HEK293 (cell line): Measurements from ENCODE around the gene HES1.
A peak's percentile ranks its signal among the peaks of the same experiment; 100 is the strongest.

Experiments used
- CTCF ChIA-PET: fragments of 350-600 bp; formaldehyde crosslinking; extraction: SDS; loops from one replicate; lab custom pipeline; 2021; ENCODE audit warnings: antibody characterized with exemption; lab: Yijun Ruan, JAX
- POLR2A ChIA-PET: fragments of 300-600 bp; formaldehyde crosslinking; extraction: SDS; loops from one replicate; lab custom pipeline; 2020; ENCODE audit warnings: antibody characterized with exemption, inconsistent platforms; lab: Yijun Ruan, JAX
- H3K27ac ChIP-seq: fragments of 200-500 bp; sonication (Bioruptor generic); 2 replicates; pipeline ENCODE4 v1.5.1; 2014; ENCODE audit warnings: low read depth, low read length, control low read depth, inconsistent platforms; ENCODE audit errors: extremely low read depth
- H3K36me3 ChIP-seq, 2 experiments: fragments of 200-500 bp in 1 of 2; sonication (Bioruptor generic) in 1 of 2; 1 replicate in 1 of 2; 2 replicates in 1 of 2; pipeline ENCODE4 v1.5.1; 2014 to 2017; ENCODE audit warnings: inconsistent platforms in 2 of 2, low read length in 2 of 2; ENCODE audit not compliant: control insufficient read depth in 2 of 2, insufficient read depth in 1 of 2
- H3K4me1 ChIP-seq: fragments of 200-500 bp; sonication (Bioruptor generic); 2 replicates; pipeline ENCODE4 v1.5.1; 2014; ENCODE audit warnings: mild to moderate bottlenecking, low read length, inconsistent platforms; ENCODE audit not compliant: control insufficient read depth, insufficient read depth
- H3K4me3 ChIP-seq: 2 replicates; pipeline ENCODE4 v1.5.1; 2011; ENCODE audit warnings: low read depth, mild to moderate bottlenecking, control low read depth, low read length, moderate library complexity
- H3K9me3 ChIP-seq: fragments of 200-500 bp; sonication (Bioruptor generic); 2 replicates; pipeline ENCODE4 v1.5.1; 2014; ENCODE audit warnings: low read depth, low read length, inconsistent platforms; ENCODE audit not compliant: control insufficient read depth, insufficient read depth
- HIC1 ChIP-seq: fragments of 450-650 bp; formaldehyde crosslinking; IDR thresholded peaks from 2 replicates; pipeline ENCODE4 v1.5.1; 2016; ENCODE audit warnings: missing biosample characterization, missing genetic modification characterization
- IKZF3 ChIP-seq: fragments of 450-650 bp; IDR thresholded peaks from 2 replicates; pipeline ENCODE4 v1.5.0; 2018; ENCODE audit warnings: missing biosample characterization, mild to moderate bottlenecking, missing genetic modification characterization, moderate library complexity
- MEIS1 ChIP-seq: sonication (generic); formaldehyde crosslinking; IDR thresholded peaks from 2 replicates; pipeline ENCODE4 v1.8.1; 2022; ENCODE audit warnings: missing genetic modification reagents, mild to moderate bottlenecking, borderline replicate concordance
- OVOL3 ChIP-seq: fragments of 450-650 bp; formaldehyde crosslinking; IDR thresholded peaks from 2 replicates; pipeline ENCODE4 v1.5.1; 2016; ENCODE audit warnings: missing biosample characterization, missing genetic modification characterization
- SALL2 ChIP-seq: fragments of 450-650 bp; formaldehyde crosslinking; IDR thresholded peaks from 2 replicates; pipeline ENCODE4 v1.5.0; 2017; ENCODE audit warnings: missing biosample characterization, mild to moderate bottlenecking, missing genetic modification characterization, borderline replicate concordance
- SP7 ChIP-seq: fragments of 450-650 bp; formaldehyde crosslinking; IDR thresholded peaks from 2 replicates; pipeline ENCODE4 v1.5.1; 2016; ENCODE audit warnings: missing biosample characterization, missing genetic modification characterization
- WT1 ChIP-seq: fragments of 450-650 bp; formaldehyde crosslinking; IDR thresholded peaks from 2 replicates; pipeline ENCODE4 v1.5.1; 2016; ENCODE audit warnings: missing biosample characterization, missing genetic modification characterization
- ZBTB17 ChIP-seq: fragments of 450-650 bp; formaldehyde crosslinking; IDR thresholded peaks from 2 replicates; pipeline ENCODE4 v1.5.1; 2016; ENCODE audit warnings: missing biosample characterization, missing genetic modification characterization
- ZIC2 ChIP-seq: fragments of 450-650 bp; formaldehyde crosslinking; IDR thresholded peaks from 2 replicates; pipeline ENCODE4 v1.5.1; 2016; ENCODE audit warnings: missing biosample characterization, missing genetic modification characterization
- ZNF121 ChIP-seq: fragments of 450-650 bp; formaldehyde crosslinking; IDR thresholded peaks from 2 replicates; pipeline ENCODE4 v1.5.1; 2016; ENCODE audit warnings: missing biosample characterization, missing genetic modification characterization
- ZNF148 ChIP-seq: fragments of 450-650 bp; formaldehyde crosslinking; IDR thresholded peaks from 2 replicates; pipeline ENCODE4 v1.5.0; 2017; ENCODE audit warnings: missing biosample characterization, missing genetic modification characterization, borderline replicate concordance
- ZNF2 ChIP-seq: fragments of 450-650 bp; formaldehyde crosslinking; IDR thresholded peaks from 2 replicates; pipeline ENCODE4 v1.5.1; 2016; ENCODE audit warnings: missing biosample characterization, missing genetic modification characterization
- ZNF211 ChIP-seq: fragments of 450-650 bp; formaldehyde crosslinking; IDR thresholded peaks from 2 replicates; pipeline ENCODE4 v1.5.1; 2016; ENCODE audit warnings: low read depth, missing biosample characterization, missing genetic modification characterization
- ZNF214 ChIP-seq: fragments of 450-650 bp; formaldehyde crosslinking; IDR thresholded peaks from 2 replicates; pipeline ENCODE4 v1.5.1; 2017; ENCODE audit warnings: missing biosample characterization, mild to moderate bottlenecking, missing genetic modification characterization, borderline replicate concordance
- ZNF23 ChIP-seq: fragments of 450-650 bp; formaldehyde crosslinking; IDR thresholded peaks from 2 replicates; pipeline ENCODE4 v1.5.1; 2016; ENCODE audit warnings: missing biosample characterization, missing genetic modification characterization, borderline replicate concordance
- ZNF239 ChIP-seq: fragments of 450-650 bp; formaldehyde crosslinking; IDR thresholded peaks from 2 replicates; pipeline ENCODE4 v1.5.1; 2016; ENCODE audit warnings: missing biosample characterization, missing genetic modification characterization
- ZNF311 ChIP-seq: fragments of 450-650 bp; formaldehyde crosslinking; IDR thresholded peaks from 2 replicates; pipeline ENCODE4 v1.5.1; 2017; ENCODE audit warnings: missing biosample characterization, missing genetic modification characterization, borderline replicate concordance
- ZNF341 ChIP-seq: fragments of 450-650 bp; formaldehyde crosslinking; IDR thresholded peaks from 2 replicates; pipeline ENCODE4; 2016; ENCODE audit warnings: low read depth, missing biosample characterization, missing genetic modification characterization
- ZNF433 ChIP-seq: fragments of 450-650 bp; formaldehyde crosslinking; IDR thresholded peaks from 2 replicates; pipeline ENCODE4 v1.5.1; 2016; ENCODE audit warnings: missing biosample characterization, missing genetic modification characterization, low read depth
- ZNF48 ChIP-seq: fragments of 450-650 bp; formaldehyde crosslinking; IDR thresholded peaks from 2 replicates; pipeline ENCODE4 v1.5.1; 2016; ENCODE audit warnings: missing biosample characterization, missing genetic modification characterization
- ZNF555 ChIP-seq: fragments of 450-650 bp; formaldehyde crosslinking; conservative IDR thresholded peaks from 2 replicates; pipeline ENCODE4 v1.5.1; 2017; ENCODE audit warnings: missing biosample characterization, mild to moderate bottlenecking, missing genetic modification characterization, inconsistent platforms
- ZNF600 ChIP-seq: fragments of 450-650 bp; formaldehyde crosslinking; IDR thresholded peaks from 2 replicates; pipeline ENCODE4 v1.5.1; 2016; ENCODE audit warnings: missing biosample characterization, missing genetic modification characterization
- ZNF623 ChIP-seq: fragments of 450-650 bp; formaldehyde crosslinking; IDR thresholded peaks from 2 replicates; pipeline ENCODE4 v1.5.1; 2016; ENCODE audit warnings: missing biosample characterization, missing genetic modification characterization
- ZNF664 ChIP-seq: fragments of 450-650 bp; formaldehyde crosslinking; IDR thresholded peaks from 2 replicates; pipeline ENCODE4 v1.5.1; 2016; ENCODE audit warnings: missing biosample characterization, missing genetic modification characterization
- ZNF791 ChIP-seq: fragments of 450-650 bp; formaldehyde crosslinking; IDR thresholded peaks from 2 replicates; pipeline ENCODE4 v1.5.1; 2016; ENCODE audit warnings: missing biosample characterization, missing genetic modification characterization

HES1 gene

GRCh38 chr3:194161131-194162045 is 25.4 kb downstream of the HES1 start (continued):
- TF ChIP-seq ZNF148 (no peak), ZNF791 (no peak), ZNF555 (tag by site-specific recombination) (no peak), ZNF623 (tag by site-specific recombination) (no peak), ZIC2 (tag by site-specific recombination) (peak; percentile 95), ZNF48 (tag by site-specific recombination) (no peak), ZNF214 (no peak), ZNF311 (tag by site-specific recombination) (no peak), ZNF2 (no peak), ZNF433 (tag by site-specific recombination) (no peak), ZNF664 (tag by site-specific recombination) (peak; percentile 78)

- CTCF ChIA-PET, result interaction anchor here (1.0 kb wide), 1 partner anchor 152 kb away, joined by 3 read pairs; no protein-coding TSS in a partner anchor
- Histone ChIP-seq H3K4me1 (peaks cover 14% of the 10 kb centered on the region), H3K36me3 (no peaks in the 10 kb centered on the region), H3K27ac (no peak overlapping the region), H3K4me3 (no peak overlapping the region), H3K9me3 (no peaks in the 10 kb centered on the region)
- POLR2A ChIA-PET, result no interaction called here
- TF ChIP-seq SALL2 (tag by site-specific recombination) (no peak), ZNF600 (peak; percentile 59), ZNF148 (no peak), ZNF121 (tag by site-specific recombination) (peak; percentile 52; the same call in 1 of the 2 replicates), ZNF239 (tag by site-specific recombination) (no peak), ZBTB17 (peak; percentile 94)
- TF ChIP-seq, all 188 proteins: peak for 3
Observed at GRCh38 chr3:194162070-194162678, 26.2 kb downstream of the HES1 start.

GRCh38 chr3:194162817-194163584 is 27.1 kb downstream of the HES1 start:
- CTCF ChIA-PET, result interaction anchor here (0.7 kb wide), 1 partner anchor 431 kb away, joined by 3 read pairs; no protein-coding TSS in a partner anchor
- Histone ChIP-seq H3K36me3 (no peaks in the 10 kb centered on the region), H3K9me3 (no peaks in the 10 kb centered on the region), H3K4me3 (no peak overlapping the region), H3K4me1 (peaks cover 14% of the 10 kb centered on the region), H3K27ac (no peak overlapping the region)
- POLR2A ChIA-PET, result no interaction called here
- TF ChIP-seq WT1 (tag by site-specific recombination), result peak; percentile 98
- TF ChIP-seq SP7 (tag by site-specific recombination), result peak; percentile 97
- TF ChIP-seq HIC1 (tag by site-specific recombination), result 0 out of 2 replicates have a peak, but pooled peaks have one; percentile 40
- peak; percentile 78 for TF ChIP-seq IKZF3 (tag by site-specific recombination)
- no peak for TF ChIP-seq MEIS1
- no peak for TF ChIP-seq ZNF211 (tag by site-specific recombination)
- TF ChIP-seq ZNF341, result peak; percentile 12; the same call in 1 of the 2 replicates
- no peak for TF ChIP-seq ZNF23 (tag by site-specific recombination)
- TF ChIP-seq OVOL3 (tag by site-specific recombination), result peak; percentile 8; the same call in 1 of the 2 replicates
